ENCODE data around the gene PIK3AP1.

DNA sequence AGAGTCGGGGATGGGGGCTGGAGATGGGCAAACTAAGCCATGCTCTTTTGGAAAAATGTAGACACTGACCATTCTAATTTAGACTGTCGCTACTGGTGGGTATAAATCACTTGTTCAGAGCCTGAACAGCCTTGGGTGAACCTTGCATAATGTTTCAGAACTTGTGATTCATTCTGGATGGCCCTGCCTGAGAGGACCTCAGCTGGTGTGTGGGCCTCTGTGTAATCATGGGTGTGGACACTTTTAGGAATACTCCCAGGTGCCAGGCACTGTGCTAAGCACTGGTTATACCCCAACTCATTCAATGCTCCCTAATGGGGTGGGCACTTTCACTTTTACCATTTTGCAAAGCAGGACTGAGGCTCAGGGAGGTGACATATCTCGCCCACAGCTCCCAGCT lies 106.7 kb downstream of the PIK3AP1 start:
- no peak for TF ChIP-seq POLR2AphosphoS5 (IDR thresholded peaks at IDR 0.05; ENCODE audit: low read depth)
- TF ChIP-seq, protein P1, sequence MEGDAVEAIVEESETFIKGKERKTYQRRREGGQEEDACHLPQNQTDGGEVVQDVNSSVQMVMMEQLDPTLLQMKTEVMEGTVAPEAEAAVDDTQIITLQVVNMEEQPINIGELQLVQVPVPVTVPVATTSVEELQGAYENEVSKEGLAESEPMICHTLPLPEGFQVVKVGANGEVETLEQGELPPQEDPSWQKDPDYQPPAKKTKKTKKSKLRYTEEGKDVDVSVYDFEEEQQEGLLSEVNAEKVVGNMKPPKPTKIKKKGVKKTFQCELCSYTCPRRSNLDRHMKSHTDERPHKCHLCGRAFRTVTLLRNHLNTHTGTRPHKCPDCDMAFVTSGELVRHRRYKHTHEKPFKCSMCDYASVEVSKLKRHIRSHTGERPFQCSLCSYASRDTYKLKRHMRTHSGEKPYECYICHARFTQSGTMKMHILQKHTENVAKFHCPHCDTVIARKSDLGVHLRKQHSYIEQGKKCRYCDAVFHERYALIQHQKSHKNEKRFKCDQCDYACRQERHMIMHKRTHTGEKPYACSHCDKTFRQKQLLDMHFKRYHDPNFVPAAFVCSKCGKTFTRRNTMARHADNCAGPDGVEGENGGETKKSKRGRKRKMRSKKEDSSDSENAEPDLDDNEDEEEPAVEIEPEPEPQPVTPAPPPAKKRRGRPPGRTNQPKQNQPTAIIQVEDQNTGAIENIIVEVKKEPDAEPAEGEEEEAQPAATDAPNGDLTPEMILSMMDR (IDR thresholded peaks at IDR 0.05; ENCODE audit: insufficient read depth, low read length): no peak
